K562 (cell line): ENCODE data around the gene NHSL2. TPM values are rescaled to one million over a fixed set of nuclear protein-coding genes. Genes with fewer than 3 reads are reported as not detected.

ENCODE experiments used
- ATAC-seq: fragments of 200-7000 bp; cut with Tn5 transposase; 3 replicates; pipeline ENCODE4 v1.9.1; 2020; ENCODE audit warnings: moderate library complexity
- BruUV-seq: library from RNA; stranded (reverse); fragments of 400-500 nt; replicated peaks from 2 replicates; lab custom pipeline; 2021; lab: Mats Ljungman, UMichigan
- CTCF ChIA-PET: fragments of 300-600 bp; formaldehyde crosslinking; extraction: SDS; loops from one replicate; lab custom pipeline; 2021; ENCODE audit warnings: low intra/inter-chr PET ratio; lab: Yijun Ruan, JAX
- POLR2A ChIA-PET: fragments of 300-600, 350-650 bp; sonication (Branson Sonifier 250); formaldehyde crosslinking; extraction: SDS; loops from one replicate; lab custom pipeline; 2021; ENCODE audit warnings: antibody characterized with exemption, inconsistent platforms; lab: Yijun Ruan, JAX
- DNase-seq, 4 experiments: peaks; one replicate each; pipeline versions ENCODE4 v3.0.0 to v3.0.0-alpha.2; 2011 to 2018; ENCODE audit warnings: low spot score in 3 of 4, mixed read lengths in 3 of 4; ENCODE audit errors: extremely low read depth in 1 of 4
- FAIRE-seq: peaks from 2 replicates; lab custom pipeline; 2011; peaks lifted over from hg19 to GRCh38; lab: Jason Lieb, UNC
- H2AFZ ChIP-seq: 2 replicates; pipeline ENCODE4 v1.6.0; 2011; ENCODE audit warnings: low read depth, low read length, control low read depth, inconsistent platforms
- H3K27ac ChIP-seq: fragments of 200-600 bp; 3 replicates; pipeline ENCODE4 v1.8.0; 2011; ENCODE audit warnings: low read depth, mild to moderate bottlenecking, control low read depth, inconsistent platforms, low read length, moderate library complexity, mixed read lengths; ENCODE audit errors: extremely low read depth
- H3K27me3 ChIP-seq, 2 experiments: fragments of 300-600 bp in 1 of 2; 2 replicates in 1 of 2; 3 replicates in 1 of 2; pipeline versions ENCODE4 v1.6.0 to v1.8.0; 2011; ENCODE audit warnings: inconsistent platforms in 2 of 2, low read length in 2 of 2, mild to moderate bottlenecking in 1 of 2, mixed read lengths in 1 of 2, moderate library complexity in 1 of 2; ENCODE audit not compliant: control insufficient read depth in 2 of 2, insufficient read depth in 2 of 2
- H3K36me3 ChIP-seq: fragments of 300-600 bp; 3 replicates; pipeline ENCODE4 v1.8.0; 2011; ENCODE audit warnings: mild to moderate bottlenecking, low read length, inconsistent platforms; ENCODE audit not compliant: control insufficient read depth, insufficient read depth
- H3K4me1 ChIP-seq, 2 experiments: fragments of 200-600 bp in 1 of 2; replicated peaks in 1 of 2; 2 replicates in 1 of 2; 3 replicates in 1 of 2; pipeline versions ENCODE4 v1.5.1 to v1.8.0; 2011; ENCODE audit warnings: inconsistent platforms in 2 of 2, low read length in 2 of 2, mild to moderate bottlenecking in 1 of 2, mixed read lengths in 1 of 2, moderate library complexity in 1 of 2; ENCODE audit not compliant: control insufficient read depth in 2 of 2, insufficient read depth in 2 of 2
- H3K4me2 ChIP-seq: 2 replicates; pipeline ENCODE4 v1.6.1; 2011; ENCODE audit warnings: low read length, control low read depth, inconsistent platforms, mixed read lengths; ENCODE audit not compliant: insufficient read depth
- H3K4me3 ChIP-seq: fragments of 200-600 bp; sonication (generic), shearing (Covaris generic); 2 replicates; pipeline ENCODE4 v1.5.1; 2016; ENCODE audit warnings: control low read depth, inconsistent platforms
- H3K79me2 ChIP-seq: fragments of 200-600 bp; 3 replicates; pipeline ENCODE4 v1.8.0; 2011; ENCODE audit warnings: low read length, inconsistent platforms; ENCODE audit not compliant: control insufficient read depth, insufficient read depth
- H3K9ac ChIP-seq, 2 experiments: 2 replicates each; pipeline versions ENCODE4 v1.6.0 to v1.6.1; 2011; ENCODE audit warnings: low read depth in 2 of 2, low read length in 2 of 2, control low read depth in 1 of 2, inconsistent platforms in 1 of 2, mild to moderate bottlenecking in 1 of 2, mixed read lengths in 1 of 2; ENCODE audit not compliant: insufficient read depth in 1 of 2
- H3K9me1 ChIP-seq: one replicate; pipeline ENCODE4 v1.6.0; 2011; ENCODE audit warnings: inconsistent platforms, mild to moderate bottlenecking, low read length, moderate library complexity; ENCODE audit not compliant: control insufficient read depth, insufficient read depth
- H3K9me3 ChIP-seq: replicated peaks from 2 replicates; pipeline ENCODE4 v1.5.1; 2011; ENCODE audit warnings: low read depth, low read length, inconsistent platforms; ENCODE audit not compliant: control insufficient read depth, insufficient read depth
- H4K20me1 ChIP-seq: replicated peaks from 2 replicates; pipeline ENCODE4 v1.6.1; 2011; ENCODE audit warnings: low read length, inconsistent platforms, mixed read lengths; ENCODE audit not compliant: control insufficient read depth, insufficient read depth
- E2F3 ChIP-seq: fragments of 250-450 bp; sonication (Bioruptor Pico); IDR thresholded peaks from 2 replicates; pipeline ENCODE4 v1.4.0; 2020; ENCODE audit warnings: mild to moderate bottlenecking
- EWSR1 ChIP-seq: fragments of 450-650 bp; IDR thresholded peaks from 2 replicates; pipeline ENCODE4 v1.6.1; 2018; ENCODE audit warnings: borderline replicate concordance, mild to moderate bottlenecking, low read depth, moderate library complexity; ENCODE audit not compliant: partially characterized antibody
- GATAD2B ChIP-seq: fragments of 450-650 bp; IDR thresholded peaks from 2 replicates; pipeline ENCODE4 v1.6.1; 2017; ENCODE audit warnings: mild to moderate bottlenecking, borderline replicate concordance
- HNRNPL ChIP-seq: fragments of 200-400 bp; formaldehyde crosslinking; IDR thresholded peaks from 2 replicates; pipeline ENCODE4 v1.6.1; 2017; ENCODE audit warnings: low read depth, mild to moderate bottlenecking, low read length
- TAF1 ChIP-seq: IDR thresholded peaks from 2 replicates; pipeline ENCODE4 v1.6.1; 2011; ENCODE audit warnings: mild to moderate bottlenecking, low read length, moderate library complexity; ENCODE audit not compliant: insufficient read depth, control insufficient read depth, severe bottlenecking; ENCODE audit errors: extremely low read depth
- TBP ChIP-seq: optimal IDR thresholded peaks from 2 replicates; pipeline ENCODE3; 2011; ENCODE audit warnings: low read depth, low read length, improper control_type of control experiment
- ZNF699 ChIP-seq: fragments of 250-450 bp; sonication (Bioruptor Pico); IDR thresholded peaks from 2 replicates; pipeline ENCODE4 v1.8.0; 2021; ENCODE audit warnings: mild to moderate bottlenecking, moderate library complexity; ENCODE audit not compliant: insufficient replicate concordance
- WGBS: fragments of 100-300 bp; shearing (Covaris generic); methylation state at CpG from one replicate; pipeline ENCODE4 v1.1.6; 2016; ENCODE audit warnings: low coverage, mixed read lengths; ENCODE audit not compliant: insufficient coverage; ENCODE audit errors: missing lambda C conversion rate; 5-methylcytosine and 5-hydroxymethylcytosine counted together
- in situ Hi-C: fragments of 300-500 bp; cut with MboI; formaldehyde crosslinking; loops from 4 replicates; pipeline ENCODE4 v1.15.0; 2018; ENCODE audit warnings: inconsistent platforms, mixed read lengths
- intact Hi-C: fragments of 100-400 bp; cut with micrococcal nuclease; formaldehyde crosslinking; loops from 2 replicates; pipeline ENCODE4 v1.14.2; 2022
- polyA plus RNA-seq, 8 experiments: library from polyadenylated mRNA; depleted of rRNA in 4 of 8; stranded (reverse) in 5 of 8; unstranded in 3 of 8; fragments of >200 nt; fragmentation: Nextera tagmentation in 2 of 8; fragmentation: Illumina TruSeq in 1 of 8; extraction: Ambion mirVana in 2 of 8; extraction: Trizol in 1 of 8; gene quantifications; 2 replicates each; pipeline versions ENCODE4 v1.2.1 to v1.2.3, GENCODE V29; 2011 to 2014; ENCODE audit warnings: inconsistent platforms in 1 of 8, missing spikeins in 1 of 8
- total RNA-seq, 7 experiments: library from RNA; depleted of rRNA in 6 of 7; stranded (reverse); fragments of >200 nt in 6 of 7; fragmentation: Illumina TruSeq in 2 of 7; extraction: Trizol in 2 of 7; gene quantifications; 2 replicates each; pipeline versions ENCODE4 v1.2.1 to v1.2.3, GENCODE V29; 2011 to 2021; ENCODE audit warnings: low replicate concordance in 1 of 7
- TF ChIP-seq, protein P1 (sequence below): sonication (generic); formaldehyde crosslinking; IDR thresholded peaks from 2 replicates; pipeline ENCODE4 v1.8.0; 2022; ENCODE audit warnings: missing genetic modification reagents, mild to moderate bottlenecking, borderline replicate concordance
- TF ChIP-seq, protein P2 (sequence below), 3 experiments: IDR thresholded peaks in 2 of 3; conservative IDR thresholded peaks in 1 of 3; 2 replicates each; pipeline ENCODE4 v1.5.1; 2011 to 2012; ENCODE audit warnings: low read length in 3 of 3, mild to moderate bottlenecking in 3 of 3, control low read depth in 2 of 3, improper control_type of control experiment in 1 of 3, inconsistent platforms in 1 of 3, low read depth in 1 of 3, mixed read lengths in 1 of 3, moderate library complexity in 1 of 3; ENCODE audit not compliant: insufficient read depth in 2 of 3
- TF ChIP-seq, protein P3 (sequence below), 3 experiments: fragments of 200-800 bp in 1 of 3; sonication (Bioruptor generic) in 1 of 3; sonication (generic) in 1 of 3; formaldehyde crosslinking in 1 of 3; IDR thresholded peaks; 2 replicates each; pipeline versions ENCODE4 v1.6.1 to v1.8.0; 2016 to 2022; ENCODE audit warnings: mild to moderate bottlenecking in 2 of 3, missing compliant biosample characterization in 2 of 3, missing genetic modification characterization in 2 of 3, missing genetic modification reagents in 1 of 3
- TF ChIP-seq, protein P4 (sequence below): sonication (generic); formaldehyde crosslinking; IDR thresholded peaks from 2 replicates; pipeline ENCODE4 v1.8.1; 2023; ENCODE audit warnings: mild to moderate bottlenecking, missing genetic modification reagents

The NHSL2 gene
- total and polyA plus RNA-seq, 9 of the 15 experiments (the other 6 are each of a cell fraction or from before 2014, with no cell fraction given), result 0.02 TPM; not detected in 8

DNA sequence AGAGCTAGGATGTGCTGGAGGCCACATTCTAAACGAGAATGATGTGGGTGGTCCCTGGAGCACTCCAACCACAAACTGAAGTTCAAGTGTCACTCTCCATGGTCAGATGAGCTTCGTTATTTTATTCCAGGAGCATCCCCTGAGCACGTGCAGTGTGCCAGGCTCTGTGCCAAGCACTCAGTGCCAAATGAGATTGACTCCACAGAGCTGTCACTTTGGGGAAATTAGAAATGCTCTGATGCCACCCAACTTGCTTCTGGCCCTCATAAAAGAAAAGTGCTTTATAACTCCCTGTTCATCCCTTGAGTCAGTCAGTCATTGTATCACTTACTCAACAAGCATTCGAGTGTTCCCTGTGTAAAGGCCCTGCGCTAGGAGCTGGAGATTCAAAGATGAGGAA lies 129.9 kb downstream of the NHSL2 start (continued):
- TF ChIP-seq, protein P1, sequence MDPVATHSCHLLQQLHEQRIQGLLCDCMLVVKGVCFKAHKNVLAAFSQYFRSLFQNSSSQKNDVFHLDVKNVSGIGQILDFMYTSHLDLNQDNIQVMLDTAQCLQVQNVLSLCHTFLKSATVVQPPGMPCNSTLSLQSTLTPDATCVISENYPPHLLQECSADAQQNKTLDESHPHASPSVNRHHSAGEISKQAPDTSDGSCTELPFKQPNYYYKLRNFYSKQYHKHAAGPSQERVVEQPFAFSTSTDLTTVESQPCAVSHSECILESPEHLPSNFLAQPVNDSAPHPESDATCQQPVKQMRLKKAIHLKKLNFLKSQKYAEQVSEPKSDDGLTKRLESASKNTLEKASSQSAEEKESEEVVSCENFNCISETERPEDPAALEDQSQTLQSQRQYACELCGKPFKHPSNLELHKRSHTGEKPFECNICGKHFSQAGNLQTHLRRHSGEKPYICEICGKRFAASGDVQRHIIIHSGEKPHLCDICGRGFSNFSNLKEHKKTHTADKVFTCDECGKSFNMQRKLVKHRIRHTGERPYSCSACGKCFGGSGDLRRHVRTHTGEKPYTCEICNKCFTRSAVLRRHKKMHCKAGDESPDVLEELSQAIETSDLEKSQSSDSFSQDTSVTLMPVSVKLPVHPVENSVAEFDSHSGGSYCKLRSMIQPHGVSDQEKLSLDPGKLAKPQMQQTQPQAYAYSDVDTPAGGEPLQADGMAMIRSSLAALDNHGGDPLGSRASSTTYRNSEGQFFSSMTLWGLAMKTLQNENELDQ (CRISPR knock-in tag), result no peak
- TF ChIP-seq EWSR1 (no peak), E2F3 (CRISPR knock-in tag) (no peak)
- TF ChIP-seq, protein P2, sequence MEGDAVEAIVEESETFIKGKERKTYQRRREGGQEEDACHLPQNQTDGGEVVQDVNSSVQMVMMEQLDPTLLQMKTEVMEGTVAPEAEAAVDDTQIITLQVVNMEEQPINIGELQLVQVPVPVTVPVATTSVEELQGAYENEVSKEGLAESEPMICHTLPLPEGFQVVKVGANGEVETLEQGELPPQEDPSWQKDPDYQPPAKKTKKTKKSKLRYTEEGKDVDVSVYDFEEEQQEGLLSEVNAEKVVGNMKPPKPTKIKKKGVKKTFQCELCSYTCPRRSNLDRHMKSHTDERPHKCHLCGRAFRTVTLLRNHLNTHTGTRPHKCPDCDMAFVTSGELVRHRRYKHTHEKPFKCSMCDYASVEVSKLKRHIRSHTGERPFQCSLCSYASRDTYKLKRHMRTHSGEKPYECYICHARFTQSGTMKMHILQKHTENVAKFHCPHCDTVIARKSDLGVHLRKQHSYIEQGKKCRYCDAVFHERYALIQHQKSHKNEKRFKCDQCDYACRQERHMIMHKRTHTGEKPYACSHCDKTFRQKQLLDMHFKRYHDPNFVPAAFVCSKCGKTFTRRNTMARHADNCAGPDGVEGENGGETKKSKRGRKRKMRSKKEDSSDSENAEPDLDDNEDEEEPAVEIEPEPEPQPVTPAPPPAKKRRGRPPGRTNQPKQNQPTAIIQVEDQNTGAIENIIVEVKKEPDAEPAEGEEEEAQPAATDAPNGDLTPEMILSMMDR (IDR thresholded peaks at IDR 0.05 in 2 of 3, conservative IDR thresholded peaks at IDR 0.05 in 1 of 3; ENCODE audit: insufficient read depth in 2 of 3, low read depth in 1 of 3, low read length in 3 of 3), result no peak
- TF ChIP-seq, all 486 proteins: peak for 0

DNA sequence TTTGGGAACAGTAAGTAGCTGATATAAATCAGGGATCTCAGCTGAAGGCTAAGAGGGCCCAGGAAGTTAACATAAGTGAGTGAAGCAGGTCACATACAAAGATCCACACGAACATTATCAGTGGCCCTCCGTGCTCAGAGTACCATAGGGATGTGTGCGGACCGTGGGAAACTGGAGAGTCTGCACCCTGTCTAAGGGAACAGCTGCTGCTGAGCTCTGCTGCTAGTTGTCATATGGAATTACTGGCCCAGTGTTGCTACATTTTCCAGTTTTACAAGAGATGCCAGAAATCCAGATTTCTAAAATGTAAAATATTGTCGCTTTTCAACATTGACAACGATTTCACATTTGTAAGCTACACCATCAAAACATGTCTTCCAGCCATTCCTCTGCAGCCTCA lies 130.5 kb downstream of the NHSL2 start:
- CTCF ChIA-PET, result no interaction called here
- Histone ChIP-seq H3K27me3 (peaks cover 2 to 31% of the 10 kb centered on the region in 2 experiments; a peak in 4 of 5 replicates), H3K9ac (no peak overlapping the region), H3K79me2 (no peaks in the 10 kb centered on the region), H3K4me2 (no peak overlapping the region), H3K4me3 (no peak overlapping the region), H4K20me1 (no peaks in the 10 kb centered on the region; the same call in 1 of the 2 replicates), H3K9me1 (no peaks in the 10 kb centered on the region), H2AFZ (no peak overlapping the region), H3K9me3 (no peaks in the 10 kb centered on the region), H3K36me3 (no peaks in the 10 kb centered on the region), H3K27ac (no peak overlapping the region), H3K4me1 (no peaks in the 10 kb centered on the region)
- FAIRE-seq (no peak), DNase-seq (no peak), ATAC-seq (no peak)
- no TSS peak for BruUV-seq
- TF ChIP-seq, protein P3, sequence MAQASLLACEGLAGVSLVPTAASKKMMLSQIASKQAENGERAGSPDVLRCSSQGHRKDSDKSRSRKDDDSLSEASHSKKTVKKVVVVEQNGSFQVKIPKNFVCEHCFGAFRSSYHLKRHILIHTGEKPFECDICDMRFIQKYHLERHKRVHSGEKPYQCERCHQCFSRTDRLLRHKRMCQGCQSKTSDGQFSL (CRISPR knock-in tag; IDR thresholded peaks at IDR 0.05), result no peak
- TF ChIP-seq, protein P3 (tag; IDR thresholded peaks at IDR 0.05), result no peak
- no peak for TF ChIP-seq TAF1
- TF ChIP-seq, protein P4, sequence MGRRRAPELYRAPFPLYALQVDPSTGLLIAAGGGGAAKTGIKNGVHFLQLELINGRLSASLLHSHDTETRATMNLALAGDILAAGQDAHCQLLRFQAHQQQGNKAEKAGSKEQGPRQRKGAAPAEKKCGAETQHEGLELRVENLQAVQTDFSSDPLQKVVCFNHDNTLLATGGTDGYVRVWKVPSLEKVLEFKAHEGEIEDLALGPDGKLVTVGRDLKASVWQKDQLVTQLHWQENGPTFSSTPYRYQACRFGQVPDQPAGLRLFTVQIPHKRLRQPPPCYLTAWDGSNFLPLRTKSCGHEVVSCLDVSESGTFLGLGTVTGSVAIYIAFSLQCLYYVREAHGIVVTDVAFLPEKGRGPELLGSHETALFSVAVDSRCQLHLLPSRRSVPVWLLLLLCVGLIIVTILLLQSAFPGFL (CRISPR knock-in tag), result no peak
- TF ChIP-seq GATAD2B, result no peak
- TF ChIP-seq TBP, result no peak
- TF ChIP-seq HNRNPL, result no peak
- TF ChIP-seq ZNF699, result no peak
- in situ Hi-C loops (no loop called here), intact Hi-C loops (no loop called here)
- POLR2A ChIA-PET, result no interaction called here
- 0% methylated on average over 6 of the region's 6 CpGs for WGBS
